A673 (cell line): ENCODE results near the gene FGFR1OP2.

Source experiments
- CTCF ChIP-seq: fragments of 300-800, 200-600 bp; sonication (generic); conservative IDR thresholded peaks from 2 replicates; pipeline ENCODE4 v1.5.1; 2017; ENCODE audit warnings: low read depth, mild to moderate bottlenecking, antibody characterized with exemption, low read length, moderate library complexity, mixed read lengths
- EZH2 ChIP-seq: fragments of 200-600 bp; sonication (generic); IDR thresholded peaks from 2 replicates; pipeline ENCODE4 v1.6.1; 2017; ENCODE audit warnings: borderline replicate concordance, low read depth, mild to moderate bottlenecking, mixed read lengths, antibody characterized with exemption, low read length; ENCODE audit not compliant: poor library complexity, severe bottlenecking

- TF ChIP-seq CTCF (no peak), EZH2 (no peak)
Measured at GRCh38 chr12:26978801-26979200, 40.5 kb downstream of the FGFR1OP2 start.
